ENCODE data around the gene HJV.

HJV gene

GRCh38 chr1:146016891-146017290, 4.6 kb downstream of the HJV start:
- DNase-seq (ENCODE audit: low read depth in 1 of 2, low spot score in 1 of 2) = no peak
- in situ Hi-C loops (cut with HindIII; ENCODE audit: low pct_unique_long_range_greater_than_20kb, low sequenced_read_pairs) = no loop called here
- no peak for TF ChIP-seq JUND (IDR thresholded peaks at IDR 0.05; ENCODE audit: low read depth)

- in situ Hi-C loops (cut with HindIII; ENCODE audit: low pct_unique_long_range_greater_than_20kb, low sequenced_read_pairs) = no loop called here
- no peak for DNase-seq (ENCODE audit: low read depth in 1 of 2, low spot score in 1 of 2)
- TF ChIP-seq JUND (IDR thresholded peaks at IDR 0.05; ENCODE audit: low read depth) = no peak
These were observed 8.0 kb downstream of the HJV start for GRCh38 chr1:146013559-146013922.

GRCh38 chr1:146012703-146013558, 8.6 kb downstream of the HJV start:
- no peak for TF ChIP-seq JUND (IDR thresholded peaks at IDR 0.05; ENCODE audit: low read depth)
- peak; percentile 41 to 91 for DNase-seq (ENCODE audit: low read depth in 1 of 2, low spot score in 1 of 2)
- in situ Hi-C loops (cut with HindIII; ENCODE audit: low pct_unique_long_range_greater_than_20kb, low sequenced_read_pairs) = no loop called here

GRCh38 chr1:146010126-146010738, 11.3 kb downstream of the HJV start:
- no peak for TF ChIP-seq JUND (IDR thresholded peaks at IDR 0.05; ENCODE audit: low read depth)
- in situ Hi-C loops (cut with HindIII; ENCODE audit: low pct_unique_long_range_greater_than_20kb, low sequenced_read_pairs) = no loop called here
- no peak for DNase-seq (ENCODE audit: low read depth in 1 of 2, low spot score in 1 of 2)

- DNase-seq (ENCODE audit: low read depth in 1 of 2, low spot score in 1 of 2) = no peak
- in situ Hi-C loops (cut with HindIII; ENCODE audit: low pct_unique_long_range_greater_than_20kb, low sequenced_read_pairs) = no loop called here
- TF ChIP-seq JUND (IDR thresholded peaks at IDR 0.05; ENCODE audit: low read depth) = no peak
These were observed 13.9 kb downstream of the HJV start for GRCh38 chr1:146007489-146008133.

GRCh38 chr1:146001709-146002108, 19.8 kb downstream of the HJV start:
- in situ Hi-C loops (cut with HindIII; ENCODE audit: low pct_unique_long_range_greater_than_20kb, low sequenced_read_pairs) = no loop called here
- DNase-seq (ENCODE audit: low read depth in 1 of 2, low spot score in 1 of 2) = no peak
- no peak for TF ChIP-seq JUND (IDR thresholded peaks at IDR 0.05; ENCODE audit: low read depth)

- in situ Hi-C loops (cut with HindIII; ENCODE audit: low pct_unique_long_range_greater_than_20kb, low sequenced_read_pairs) = no loop called here
- TF ChIP-seq JUND (IDR thresholded peaks at IDR 0.05; ENCODE audit: low read depth) = no peak
- DNase-seq (ENCODE audit: low read depth in 1 of 2, low spot score in 1 of 2) = no peak
These were observed 22.1 kb downstream of the HJV start for GRCh38 chr1:145999321-146000024.

GRCh38 chr1:145997718-145998023, 23.9 kb downstream of the HJV start:
- DNase-seq (ENCODE audit: low read depth in 1 of 2, low spot score in 1 of 2) = no peak
- in situ Hi-C loops (cut with HindIII; ENCODE audit: low pct_unique_long_range_greater_than_20kb, low sequenced_read_pairs) = no loop called here

GRCh38 chr1:145997016-145997717, 24.4 kb downstream of the HJV start:
- no peak for TF ChIP-seq JUND (IDR thresholded peaks at IDR 0.05; ENCODE audit: low read depth)
- no peak for DNase-seq (ENCODE audit: low read depth in 1 of 2, low spot score in 1 of 2)
- in situ Hi-C loops (cut with HindIII; ENCODE audit: low pct_unique_long_range_greater_than_20kb, low sequenced_read_pairs) = no loop called here

More at GRCh38 chr1:145997718-145998023, 23.9 kb downstream of the HJV start:
- TF ChIP-seq JUND (IDR thresholded peaks at IDR 0.05; ENCODE audit: low read depth) = no peak

- in situ Hi-C loops (cut with HindIII; ENCODE audit: low pct_unique_long_range_greater_than_20kb, low sequenced_read_pairs) = no loop called here
- peak; percentile 99 for DNase-seq (ENCODE audit: low read depth in 1 of 2, low spot score in 1 of 2)
- TF ChIP-seq JUND (IDR thresholded peaks at IDR 0.05; ENCODE audit: low read depth) = no peak
These were observed 25.0 kb downstream of the HJV start, which contains the start of gene TXNIP for GRCh38 chr1:145996433-145997015. TXNIP (minus strand) TSS chr1:145996579; CDS start chr1:145996266, 313 bp downstream.

- in situ Hi-C loops (cut with HindIII; ENCODE audit: low pct_unique_long_range_greater_than_20kb, low sequenced_read_pairs) = no loop called here
- no peak for DNase-seq (ENCODE audit: low read depth in 1 of 2, low spot score in 1 of 2)
- TF ChIP-seq JUND (IDR thresholded peaks at IDR 0.05; ENCODE audit: low read depth) = no peak
These were observed 25.5 kb downstream of the HJV start for GRCh38 chr1:145995964-145996432.

Measured in T47D (cell line).